Epithelial cell of proximal tubule (primary cell): ENCODE results near the gene AQP2. TPM values are rescaled to one million over a fixed set of nuclear protein-coding genes. Genes with fewer than 3 reads are reported as not detected.

ENCODE experiments used
- DNase-seq: peaks from one replicate; pipeline ENCODE4 v3.0.0-alpha.2; 2011; ENCODE audit warnings: low read depth
- H3K4me3 ChIP-seq: 2 replicates; pipeline ENCODE4 v1.5.1; 2011; ENCODE audit warnings: low read depth, mild to moderate bottlenecking, low read length
- total RNA-seq: library from RNA; depleted of rRNA; stranded (reverse); fragments of >200 nt; gene quantifications from 2 replicates; pipeline ENCODE4 v1.2.3, GENCODE V29; 2015
- TF ChIP-seq, protein P1 (sequence below): conservative IDR thresholded peaks from 2 replicates; pipeline ENCODE4 v1.5.1; 2012; ENCODE audit warnings: low read depth, mild to moderate bottlenecking, low read length

Gene AQP2
- total RNA-seq, 1 donor from 2014 or later, result not detected

DNA sequence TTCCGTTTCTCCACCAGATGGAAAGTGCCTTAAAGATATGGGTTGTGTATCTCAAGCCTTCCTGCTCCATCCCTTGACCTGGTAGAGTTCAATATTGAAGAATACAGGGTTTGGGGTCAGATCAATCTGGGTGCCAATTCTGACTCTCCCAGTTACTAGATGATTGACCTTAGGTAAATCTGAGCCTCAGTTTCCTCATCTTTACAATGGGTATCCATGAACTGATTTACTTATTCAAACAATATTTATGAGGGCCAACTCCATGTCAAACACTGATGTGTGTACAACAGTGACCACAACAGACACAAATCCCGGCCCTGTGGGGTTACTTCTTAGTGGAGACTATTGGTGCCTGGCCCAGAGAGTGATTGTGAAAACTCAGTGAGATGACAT is 39.3 kb upstream of the AQP2 start:
- DNase-seq, result no peak
- no peak overlapping the region for H3K4me3 ChIP-seq
- TF ChIP-seq, protein P1, sequence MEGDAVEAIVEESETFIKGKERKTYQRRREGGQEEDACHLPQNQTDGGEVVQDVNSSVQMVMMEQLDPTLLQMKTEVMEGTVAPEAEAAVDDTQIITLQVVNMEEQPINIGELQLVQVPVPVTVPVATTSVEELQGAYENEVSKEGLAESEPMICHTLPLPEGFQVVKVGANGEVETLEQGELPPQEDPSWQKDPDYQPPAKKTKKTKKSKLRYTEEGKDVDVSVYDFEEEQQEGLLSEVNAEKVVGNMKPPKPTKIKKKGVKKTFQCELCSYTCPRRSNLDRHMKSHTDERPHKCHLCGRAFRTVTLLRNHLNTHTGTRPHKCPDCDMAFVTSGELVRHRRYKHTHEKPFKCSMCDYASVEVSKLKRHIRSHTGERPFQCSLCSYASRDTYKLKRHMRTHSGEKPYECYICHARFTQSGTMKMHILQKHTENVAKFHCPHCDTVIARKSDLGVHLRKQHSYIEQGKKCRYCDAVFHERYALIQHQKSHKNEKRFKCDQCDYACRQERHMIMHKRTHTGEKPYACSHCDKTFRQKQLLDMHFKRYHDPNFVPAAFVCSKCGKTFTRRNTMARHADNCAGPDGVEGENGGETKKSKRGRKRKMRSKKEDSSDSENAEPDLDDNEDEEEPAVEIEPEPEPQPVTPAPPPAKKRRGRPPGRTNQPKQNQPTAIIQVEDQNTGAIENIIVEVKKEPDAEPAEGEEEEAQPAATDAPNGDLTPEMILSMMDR, result no peak

DNA sequence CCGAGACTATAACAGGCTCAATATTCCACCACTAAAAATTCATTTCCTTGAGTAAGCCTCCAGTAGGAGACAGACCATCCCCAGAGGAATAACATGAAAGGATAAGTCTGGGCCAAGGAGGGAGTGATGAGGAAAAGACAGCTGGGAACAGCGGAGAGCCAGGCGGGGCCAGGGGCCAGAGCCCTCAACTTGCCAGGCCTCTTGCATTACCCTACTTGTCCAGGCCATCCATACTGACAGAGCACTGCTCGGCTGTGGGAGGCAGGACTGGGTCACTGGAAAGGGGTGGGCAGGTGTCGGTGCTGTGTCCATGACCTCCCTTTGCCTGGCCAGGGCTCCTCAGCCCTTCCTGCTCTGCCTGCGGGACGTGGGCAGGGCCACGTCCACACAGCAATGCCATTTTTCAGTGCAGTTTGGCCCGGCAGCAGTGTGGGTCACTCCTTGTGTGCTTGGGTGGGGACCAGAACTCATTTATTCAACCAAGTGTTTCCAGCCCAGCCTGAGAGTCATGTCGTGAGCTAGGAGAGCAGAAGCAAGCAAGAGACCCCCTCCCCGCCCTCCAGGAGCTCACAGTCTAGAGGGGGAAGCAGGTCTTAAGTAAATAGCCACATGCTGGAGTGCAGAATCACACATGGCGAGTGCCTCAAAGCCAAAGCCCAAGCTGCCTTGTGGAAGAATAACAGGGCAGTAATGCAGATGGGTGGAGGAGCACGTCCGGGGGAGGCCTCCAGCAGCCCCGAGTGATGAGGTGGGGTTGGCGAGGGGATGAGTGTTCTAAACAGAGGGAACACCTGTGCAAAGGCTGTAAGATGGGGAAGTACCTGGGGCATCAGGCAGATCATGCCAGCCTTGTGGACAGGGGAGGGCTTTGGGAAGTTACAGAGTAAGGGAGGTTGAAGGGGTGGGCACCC is 37.9 kb upstream of the AQP2 start:
- DNase-seq, result no peak
- TF ChIP-seq, protein P1, result no peak
- no peak overlapping the region for H3K4me3 ChIP-seq

DNA sequence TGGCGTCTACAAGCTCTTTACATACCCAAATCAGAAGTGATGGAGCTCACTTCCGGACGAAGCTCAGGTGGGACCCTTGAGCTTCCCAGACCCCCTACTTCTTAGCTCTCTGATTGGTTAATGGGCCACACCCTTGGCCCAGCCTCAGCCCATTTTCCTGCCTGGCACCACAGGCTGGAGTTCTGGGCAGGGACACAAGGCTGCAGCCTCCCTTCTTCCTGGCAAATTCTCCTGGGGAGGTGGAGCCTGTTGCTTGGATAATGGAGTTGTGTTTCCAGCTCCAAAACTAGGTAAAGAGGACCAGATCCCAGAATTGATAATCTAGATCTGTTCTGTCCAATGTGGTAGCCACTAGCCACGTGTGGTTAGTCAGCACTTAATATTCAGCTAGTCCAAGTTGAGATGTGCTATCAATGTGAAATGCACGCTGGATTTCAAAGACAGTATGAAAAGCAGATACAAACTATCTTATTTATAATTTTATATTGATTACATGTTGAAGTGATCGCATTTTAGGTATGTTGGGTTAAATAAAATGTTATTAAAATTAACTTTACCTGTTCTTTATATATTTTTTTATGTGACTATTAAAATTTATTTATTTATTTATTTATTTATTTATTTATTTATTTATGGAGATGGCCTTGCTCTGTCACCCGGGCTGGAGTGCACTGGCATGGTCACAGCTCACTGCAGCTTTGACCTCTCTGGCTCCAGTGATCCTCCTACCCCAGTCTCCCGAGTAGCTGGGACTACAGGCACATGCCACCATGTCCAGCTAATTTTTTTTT is 34.2 kb upstream of the AQP2 start:
- no peak for DNase-seq
- TF ChIP-seq, protein P1, result no peak
- H3K4me3 ChIP-seq, result no peak overlapping the region

DNA sequence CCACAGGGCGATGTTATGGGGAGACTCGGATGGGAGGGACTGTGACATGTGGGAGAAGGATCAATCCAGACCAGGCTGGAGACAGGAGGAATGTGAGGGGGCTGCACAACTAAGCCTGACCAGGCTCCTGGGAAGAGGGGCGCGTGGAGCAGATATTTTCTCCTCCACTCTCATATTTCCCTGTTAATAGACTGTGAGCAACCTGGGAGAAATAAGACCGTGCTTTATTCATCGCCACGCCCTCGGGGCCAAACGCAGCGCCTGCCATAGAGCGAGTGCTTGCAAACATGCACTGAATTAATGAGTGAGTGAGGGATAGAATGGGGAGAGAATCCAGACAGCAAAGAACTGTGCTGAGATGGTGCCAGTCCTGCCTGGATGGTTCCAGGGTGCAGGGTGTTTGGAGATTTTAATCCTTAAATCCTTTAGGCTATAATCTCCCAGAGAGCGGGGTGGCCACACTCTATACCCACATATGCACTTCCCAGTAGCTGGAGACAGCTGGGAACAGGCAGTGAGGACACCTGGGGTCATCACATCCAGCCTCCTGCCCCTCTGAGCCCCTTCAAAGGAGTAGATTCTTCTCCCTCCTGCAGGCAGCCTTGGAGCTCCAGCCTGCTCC is 33.3 kb upstream of the AQP2 start:
- no peak for DNase-seq
- TF ChIP-seq, protein P1, result no peak
- H3K4me3 ChIP-seq, result no peak overlapping the region

DNA sequence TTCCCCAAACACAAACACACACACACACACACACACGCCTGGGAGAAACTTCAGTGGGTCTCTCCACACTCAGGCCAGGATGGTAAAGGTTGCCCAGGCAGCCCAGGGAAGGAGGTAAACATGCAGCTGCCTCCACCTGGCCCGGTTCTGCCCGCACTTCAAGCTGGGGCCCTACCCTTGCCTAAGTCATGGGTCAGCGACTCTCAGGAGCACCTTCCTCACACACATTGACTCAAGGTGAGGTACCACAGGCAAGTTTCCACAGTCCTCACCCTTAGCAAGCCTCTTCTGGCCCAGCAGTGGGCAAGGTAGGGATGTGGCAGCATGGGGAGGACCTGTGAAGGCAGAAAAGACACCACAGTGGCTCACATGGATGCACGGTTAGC is 32.8 kb upstream of the AQP2 start:
- H3K4me3 ChIP-seq, result no peak overlapping the region
- DNase-seq, result no peak
- TF ChIP-seq, protein P1, result no peak

DNA sequence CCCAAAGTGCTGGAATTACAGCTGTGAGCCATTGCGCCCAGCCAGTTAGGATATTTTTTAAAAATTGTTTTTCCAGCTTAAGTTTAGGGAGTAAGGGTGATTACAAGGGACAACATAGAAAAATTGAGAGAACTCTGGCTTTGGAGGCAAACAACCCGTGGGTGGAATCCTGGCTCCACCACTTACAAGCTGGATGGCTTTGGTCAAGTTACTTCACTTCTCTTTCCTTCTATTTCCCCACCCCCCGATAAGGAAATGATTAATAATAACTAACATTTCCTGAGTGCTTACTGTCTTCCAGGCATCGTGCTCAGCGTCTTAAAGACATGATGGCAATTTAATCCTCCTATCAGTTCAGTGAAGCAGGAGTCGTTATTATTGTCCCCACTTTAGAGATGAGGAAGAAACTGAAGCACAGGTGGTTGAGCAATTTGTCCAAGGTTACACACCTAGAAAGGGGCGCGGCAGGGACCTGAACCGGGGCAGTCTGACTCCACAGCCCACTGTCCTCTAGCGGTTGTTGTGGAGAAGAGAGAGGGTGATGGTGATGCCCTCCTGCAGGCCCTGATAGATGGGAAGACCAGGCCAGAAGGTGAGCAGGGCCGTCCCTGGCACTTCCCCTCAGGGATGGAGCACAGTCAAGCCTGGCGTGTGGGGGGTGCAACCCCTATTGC is 30.2 kb upstream of the AQP2 start:
- H3K4me3 ChIP-seq, result no peak overlapping the region
- DNase-seq, result no peak
- TF ChIP-seq, protein P1, result no peak
